PC-9 (cell line): ENCODE data around the gene NKAIN1. TPM values are rescaled to one million over a fixed set of nuclear protein-coding genes. Genes with fewer than 3 reads are reported as not detected.

Source experiments
- BruUV-seq: library from RNA; stranded (reverse); fragments of 400-500 nt; replicated peaks from 2 replicates; lab custom pipeline; 2021; lab: Mats Ljungman, UMichigan
- CTCF ChIA-PET: fragments of 300-600 bp; sonication (Branson Sonifier 250); formaldehyde crosslinking; loops from one replicate; lab custom pipeline; 2022; ENCODE audit warnings: antibody characterized with exemption; lab: Charles Lee
- POLR2A ChIA-PET: fragments of 300-600 bp; sonication (Branson Sonifier 250); formaldehyde crosslinking; loops from one replicate; lab custom pipeline; 2022; ENCODE audit warnings: antibody characterized with exemption; ENCODE audit not compliant: unreplicated experiment; lab: Charles Lee
- DNase-seq, 2 experiments: peaks; one replicate each; pipeline versions ENCODE4 v3.0.0 to v3.0.0-alpha.2; 2015 to 2022; ENCODE audit warnings: mixed read lengths in 1 of 2
- H2AFZ ChIP-seq: fragments of 200-600 bp; sonication (generic); 2 replicates; pipeline ENCODE4 v1.8.1; 2017; ENCODE audit warnings: antibody characterized with exemption
- H3F3A ChIP-seq: fragments of 200-600 bp; sonication (generic); 2 replicates; pipeline ENCODE4 v1.8.1; 2017; ENCODE audit warnings: antibody characterized with exemption, mild to moderate bottlenecking, low read depth; ENCODE audit not compliant: insufficient read depth
- H3K27ac ChIP-seq: fragments of 200-600 bp; sonication (generic); 2 replicates; pipeline ENCODE4 v1.6.1; 2016; ENCODE audit warnings: mixed run types
- H3K27me3 ChIP-seq: fragments of 200-600 bp; sonication (generic); 2 replicates; pipeline ENCODE4 v1.6.1; 2016; ENCODE audit warnings: low read depth, mixed run types; ENCODE audit not compliant: insufficient read depth
- H3K36me3 ChIP-seq: fragments of 200-600 bp; sonication (generic); 2 replicates; pipeline ENCODE4 v1.6.1; 2016; ENCODE audit warnings: low read depth, mixed run types
- H3K4me1 ChIP-seq: fragments of 200-600 bp; sonication (generic); replicated peaks from 2 replicates; pipeline ENCODE4 v1.6.1; 2016; ENCODE audit warnings: mixed run types; ENCODE audit not compliant: insufficient read depth
- H3K4me2 ChIP-seq: fragments of 200-600 bp; sonication (generic); 2 replicates; pipeline ENCODE4 v1.6.1; 2017; ENCODE audit warnings: mixed run types
- H3K4me3 ChIP-seq: fragments of 200-600 bp; sonication (generic); 2 replicates; pipeline ENCODE4 v1.6.1; 2016; ENCODE audit warnings: mixed run types
- H3K79me2 ChIP-seq: fragments of 200-600 bp; sonication (generic); 2 replicates; pipeline ENCODE4 v1.6.1; 2017; ENCODE audit warnings: low read depth, mixed run types
- H3K9me2 ChIP-seq: fragments of 200-600 bp; sonication (generic); 2 replicates; pipeline ENCODE4 v1.8.1; 2017; ENCODE audit warnings: mild to moderate bottlenecking; ENCODE audit not compliant: insufficient read depth
- H3K9me3 ChIP-seq: fragments of 200-600 bp; sonication (generic); 2 replicates; pipeline ENCODE4 v1.8.1; 2016; ENCODE audit warnings: low read depth; ENCODE audit not compliant: insufficient read depth
- H4K20me1 ChIP-seq: fragments of 200-600 bp; sonication (generic); 2 replicates; pipeline ENCODE4 v1.8.1; 2017; ENCODE audit not compliant: insufficient read depth
- EZH2 ChIP-seq: fragments of 200-600 bp; sonication (generic); IDR thresholded peaks from 2 replicates; pipeline ENCODE4 v1.8.0; 2017; ENCODE audit warnings: antibody characterized with exemption, low read depth
- intact Hi-C: fragments of 100-400 bp; cut with micrococcal nuclease; formaldehyde crosslinking; loops from one replicate; pipeline ENCODE4 v1.10.0; 2022; ENCODE audit not compliant: unreplicated experiment
- total RNA-seq: library from RNA; stranded (reverse); gene quantifications from 2 replicates; pipeline ENCODE4 v1.2.3, GENCODE V29; 2021
- TF ChIP-seq, protein P1 (sequence below): fragments of 200-600 bp; sonication (generic); conservative IDR thresholded peaks from 2 replicates; pipeline ENCODE4 v1.6.1; 2017; ENCODE audit warnings: mixed run types, antibody characterized with exemption, mild to moderate bottlenecking, moderate library complexity

Gene NKAIN1
- total RNA-seq, 1 experiment from 2014 or later = 0.96 TPM

DNA sequence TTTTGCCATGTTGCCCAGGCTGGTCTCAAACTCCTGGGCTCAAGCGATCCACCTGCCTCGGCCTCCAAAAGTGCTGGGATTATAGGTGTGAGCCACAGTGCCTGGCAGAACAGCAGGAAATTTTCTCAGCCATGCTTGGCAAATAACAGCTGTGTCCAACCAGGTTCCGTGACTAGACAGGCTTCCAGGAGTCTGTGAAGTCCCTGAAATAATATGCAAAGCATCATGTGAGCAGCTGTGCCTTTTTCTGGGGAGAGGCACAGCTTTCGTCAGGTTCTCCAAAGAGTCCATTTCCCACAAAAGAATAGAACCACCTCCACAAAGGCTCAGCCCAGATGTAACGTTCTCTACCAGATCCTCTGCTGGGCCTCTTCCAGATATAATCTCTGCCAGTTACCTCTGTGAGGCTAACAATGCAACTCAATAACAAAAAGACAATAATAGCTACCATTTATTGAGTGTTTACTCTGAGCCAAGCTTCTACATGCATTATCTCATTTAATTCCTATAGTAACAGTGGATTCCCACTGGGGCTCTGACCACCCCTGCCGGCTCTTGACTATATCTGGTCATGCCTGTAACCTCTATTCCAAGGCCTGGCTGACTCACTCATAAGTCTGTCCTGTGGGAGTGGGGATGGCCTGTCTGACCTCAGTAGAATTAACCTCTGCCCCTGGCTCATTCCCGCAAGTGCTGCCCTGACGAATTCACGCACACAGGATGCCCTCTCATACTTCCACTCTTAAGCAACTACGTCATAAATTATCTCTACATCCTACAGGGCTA, 4.0 kb upstream of the NKAIN1 start:
- POLR2A ChIA-PET = interaction anchor here (0.5 kb wide), 1 partner anchor 1084 kb away, joined by 4 read pairs; no protein-coding TSS in a partner anchor
- no peaks in the 10 kb centered on the region for H3K36me3 ChIP-seq

DNA sequence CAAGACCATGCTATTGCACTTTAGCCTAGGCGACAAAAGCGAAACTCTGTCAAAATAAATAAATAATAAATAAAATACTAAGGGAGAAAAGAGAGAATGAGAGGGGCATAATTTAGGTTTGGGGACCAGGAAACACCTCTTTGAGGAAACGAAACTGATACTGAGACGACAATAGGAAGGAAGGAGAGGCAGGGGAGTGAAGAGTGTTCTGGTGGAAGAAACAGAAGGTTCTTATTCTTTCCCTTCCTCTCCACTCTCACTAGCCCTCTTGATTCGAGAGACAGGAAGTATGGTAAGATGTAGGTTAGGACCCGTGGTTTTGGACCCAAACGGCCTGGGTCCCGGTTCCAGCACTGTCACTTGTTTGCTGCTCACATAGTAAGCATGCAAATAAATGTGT, 1.6 kb upstream of the NKAIN1 start:
- Histone ChIP-seq H3K4me2 (no peak overlapping the region), H4K20me1 (no peaks in the 10 kb centered on the region), H3F3A (no peaks in the 10 kb centered on the region), H3K9me2 (no peaks in the 10 kb centered on the region), H2AFZ (no peak overlapping the region), H3K79me2 (no peaks in the 10 kb centered on the region), H3K36me3 (no peaks in the 10 kb centered on the region), H3K9me3 (no peaks in the 10 kb centered on the region), H3K4me3 (no peak overlapping the region), H3K27me3 (peaks cover 34% of the 10 kb centered on the region), H3K27ac (no peak overlapping the region), H3K4me1 (no peaks in the 10 kb centered on the region)
- no TSS peak for BruUV-seq
- intact Hi-C loops = no loop called here
- ChIA-PET POLR2A (no interaction called here), CTCF (no interaction called here)
- no peak for TF ChIP-seq EZH2
- TF ChIP-seq, protein P1, sequence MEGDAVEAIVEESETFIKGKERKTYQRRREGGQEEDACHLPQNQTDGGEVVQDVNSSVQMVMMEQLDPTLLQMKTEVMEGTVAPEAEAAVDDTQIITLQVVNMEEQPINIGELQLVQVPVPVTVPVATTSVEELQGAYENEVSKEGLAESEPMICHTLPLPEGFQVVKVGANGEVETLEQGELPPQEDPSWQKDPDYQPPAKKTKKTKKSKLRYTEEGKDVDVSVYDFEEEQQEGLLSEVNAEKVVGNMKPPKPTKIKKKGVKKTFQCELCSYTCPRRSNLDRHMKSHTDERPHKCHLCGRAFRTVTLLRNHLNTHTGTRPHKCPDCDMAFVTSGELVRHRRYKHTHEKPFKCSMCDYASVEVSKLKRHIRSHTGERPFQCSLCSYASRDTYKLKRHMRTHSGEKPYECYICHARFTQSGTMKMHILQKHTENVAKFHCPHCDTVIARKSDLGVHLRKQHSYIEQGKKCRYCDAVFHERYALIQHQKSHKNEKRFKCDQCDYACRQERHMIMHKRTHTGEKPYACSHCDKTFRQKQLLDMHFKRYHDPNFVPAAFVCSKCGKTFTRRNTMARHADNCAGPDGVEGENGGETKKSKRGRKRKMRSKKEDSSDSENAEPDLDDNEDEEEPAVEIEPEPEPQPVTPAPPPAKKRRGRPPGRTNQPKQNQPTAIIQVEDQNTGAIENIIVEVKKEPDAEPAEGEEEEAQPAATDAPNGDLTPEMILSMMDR = no peak
- DNase-seq = no peak

More for the DNA sequence above, 4.0 kb upstream of the NKAIN1 start:
- Histone ChIP-seq H3K79me2 (no peaks in the 10 kb centered on the region), H3K27me3 (peaks cover 18% of the 10 kb centered on the region), H3K9me3 (no peaks in the 10 kb centered on the region), H3K27ac (no peak overlapping the region), H2AFZ (no peak overlapping the region), H4K20me1 (no peaks in the 10 kb centered on the region), H3K4me2 (no peak overlapping the region), H3F3A (no peaks in the 10 kb centered on the region), H3K9me2 (no peaks in the 10 kb centered on the region), H3K4me1 (no peaks in the 10 kb centered on the region), H3K4me3 (no peak overlapping the region)
- no TSS peak for BruUV-seq
- intact Hi-C loops = no loop called here
- no peak for DNase-seq
- no peak for TF ChIP-seq EZH2
- TF ChIP-seq, protein P1 = no peak
- CTCF ChIA-PET = no interaction called here

DNA sequence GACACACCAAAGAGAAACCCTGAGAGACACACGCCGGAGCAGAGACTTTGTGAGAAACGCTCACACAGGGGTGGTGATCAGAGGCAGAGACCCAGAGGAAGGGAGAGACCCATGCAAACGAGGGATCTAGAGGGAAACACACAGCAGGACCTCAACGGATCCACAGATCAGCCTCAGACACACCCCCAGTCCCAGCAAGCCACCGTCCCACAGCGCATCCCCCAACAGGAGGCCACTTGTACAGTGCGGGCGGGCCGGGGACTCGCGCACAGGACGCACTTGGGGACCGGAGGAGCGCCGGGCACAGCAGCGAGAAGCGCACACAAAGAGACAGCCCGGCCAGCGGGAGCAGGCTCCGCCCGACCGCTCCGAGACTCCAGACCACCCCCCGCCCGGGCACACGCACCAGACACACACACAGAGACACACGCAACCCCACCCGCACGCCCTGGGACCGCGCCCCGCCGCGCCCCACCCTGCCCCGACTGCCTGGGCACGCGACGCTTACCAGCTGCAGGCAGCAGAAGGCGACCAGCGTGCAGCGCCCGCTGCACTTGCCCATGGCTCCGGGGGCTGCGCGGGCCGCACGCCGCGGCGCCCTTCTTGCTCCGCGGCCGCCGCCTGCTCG, 587 bp downstream of the NKAIN1 start:
- Histone ChIP-seq H3K36me3 (no peaks in the 10 kb centered on the region), H3K79me2 (no peaks in the 10 kb centered on the region), H3K9me2 (no peaks in the 10 kb centered on the region), H3K9me3 (no peaks in the 10 kb centered on the region), H2AFZ (no peak overlapping the region), H3K27me3 (peaks cover 43% of the 10 kb centered on the region), H3K4me3 (no peak overlapping the region), H3F3A (no peaks in the 10 kb centered on the region), H3K4me1 (no peaks in the 10 kb centered on the region), H4K20me1 (no peaks in the 10 kb centered on the region), H3K4me2 (no peak overlapping the region), H3K27ac (no peak overlapping the region)
- ChIA-PET POLR2A (no interaction called here), CTCF (interaction anchor here (0.6 kb wide), 1 partner anchor 79 kb away, joined by 4 read pairs; no protein-coding TSS in a partner anchor)
- BruUV-seq = no TSS peak
- no peak for DNase-seq
- TF ChIP-seq EZH2 = no peak
- TF ChIP-seq, protein P1 = no peak
- intact Hi-C loops = no loop called here
